Adipose tissue (tissue), 3 donors: ENCODE measurements around the gene AKNA. TPM values are rescaled to one million over a fixed set of nuclear protein-coding genes. Genes with fewer than 3 reads are reported as not detected.

Source experiments
- H3K27ac ChIP-seq: one replicate; pipeline ENCODE4 v1.5.1; 2013; ENCODE audit warnings: low read depth, low read length
- WGBS, 3 donors: extraction: QIAGEN DNeasy Blood & Tissue Kit; methylation state at CpG; one replicate each; pipeline ENCODE4 v1.1.7; 2013; 5-methylcytosine and 5-hydroxymethylcytosine counted together
- polyA plus RNA-seq, 3 donors: library from polyadenylated mRNA; stranded (reverse); fragments of 200-250 nt; gene quantifications; one replicate each; pipeline ENCODE4 v1.2.3, GENCODE V29; 2013
- donor health status: healthy with polysubstance abuse.
- donor health status: Bipolar disorder and iron deficiency.
- donor health status: healthy.

The AKNA gene
- polyA plus RNA-seq, 3 donors: 10.3 to 25.5 (median 22.3) TPM

GRCh38 chr9:114401344-114401743, 13.6 kb upstream of the AKNA start:
- no peak overlapping the region for H3K27ac ChIP-seq
- 78 to 89% (median 87%) methylated on average over 7 of the region's 7 CpGs for WGBS, 3 donors

DNA sequence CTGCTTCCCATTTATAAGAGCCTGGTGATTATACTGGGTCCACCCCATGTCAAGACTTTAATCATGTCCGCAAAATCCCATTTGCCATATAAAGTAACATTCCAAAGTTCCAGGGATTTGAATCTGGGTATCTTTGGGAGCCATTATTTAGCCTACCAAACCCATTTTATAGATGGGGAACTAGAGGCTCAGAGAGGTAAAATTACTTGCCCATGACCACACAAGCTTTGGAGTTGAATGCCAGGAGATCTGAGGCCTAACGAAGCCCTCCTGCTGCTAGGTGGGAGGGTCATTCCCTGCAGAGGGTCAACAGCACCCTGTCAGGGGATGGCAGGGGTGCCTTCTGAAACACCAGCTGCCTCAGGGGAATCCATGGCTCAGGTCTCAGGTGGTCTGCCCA, 13.0 kb upstream of the AKNA start:
- 69 to 73% (median 71%) methylated on average over 2 of the region's 2 CpGs for WGBS, 3 donors
- no peak overlapping the region for H3K27ac ChIP-seq

DNA sequence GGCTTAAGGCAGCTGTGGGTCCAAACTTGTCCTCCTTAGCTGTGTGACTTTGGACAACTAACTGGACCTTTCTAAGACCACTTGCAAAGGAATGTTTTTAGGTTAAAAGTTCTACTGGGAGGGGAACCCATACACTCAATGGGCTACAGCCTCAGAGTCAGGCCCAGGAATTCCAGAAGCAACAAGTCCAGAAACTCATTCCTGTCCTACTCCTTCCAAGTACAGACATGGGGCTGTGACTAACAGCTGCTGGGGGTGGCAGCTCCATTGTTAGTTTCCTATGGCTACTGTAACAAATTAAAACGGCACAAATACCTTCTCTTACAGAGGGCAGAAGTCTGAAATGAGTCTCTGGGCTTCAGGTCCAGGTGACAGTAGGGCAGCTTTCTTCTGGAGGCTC, 12.4 kb upstream of the AKNA start:
- 54 to 67% (median 64%) methylated on average over 1 of the region's 1 CpG for WGBS, 3 donors

DNA sequence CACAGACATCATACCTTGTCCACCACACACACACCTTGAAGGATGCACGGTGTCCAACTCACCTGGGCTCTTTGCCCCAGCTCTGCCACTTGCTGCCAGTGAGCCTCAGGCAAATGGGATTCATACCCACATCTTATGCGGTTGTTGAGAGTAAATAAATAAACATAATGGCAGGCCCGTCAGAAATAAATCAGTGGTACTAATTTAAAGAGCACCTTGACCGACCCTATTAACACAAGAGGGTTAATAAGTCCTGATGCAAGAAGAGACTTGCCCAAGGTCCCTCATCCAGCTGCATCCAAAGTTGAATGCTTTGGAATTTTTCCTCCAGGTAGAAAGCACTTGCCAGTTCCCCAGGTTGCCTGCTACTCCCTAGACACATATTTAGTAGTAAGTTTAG, 11.6 kb upstream of the AKNA start:
- 75 to 83% (median 82%) methylated on average over 4 of the region's 4 CpGs for WGBS, 3 donors
- no peak overlapping the region for H3K27ac ChIP-seq

More for the DNA sequence above, 12.4 kb upstream of the AKNA start:
- no peak overlapping the region for H3K27ac ChIP-seq

DNA sequence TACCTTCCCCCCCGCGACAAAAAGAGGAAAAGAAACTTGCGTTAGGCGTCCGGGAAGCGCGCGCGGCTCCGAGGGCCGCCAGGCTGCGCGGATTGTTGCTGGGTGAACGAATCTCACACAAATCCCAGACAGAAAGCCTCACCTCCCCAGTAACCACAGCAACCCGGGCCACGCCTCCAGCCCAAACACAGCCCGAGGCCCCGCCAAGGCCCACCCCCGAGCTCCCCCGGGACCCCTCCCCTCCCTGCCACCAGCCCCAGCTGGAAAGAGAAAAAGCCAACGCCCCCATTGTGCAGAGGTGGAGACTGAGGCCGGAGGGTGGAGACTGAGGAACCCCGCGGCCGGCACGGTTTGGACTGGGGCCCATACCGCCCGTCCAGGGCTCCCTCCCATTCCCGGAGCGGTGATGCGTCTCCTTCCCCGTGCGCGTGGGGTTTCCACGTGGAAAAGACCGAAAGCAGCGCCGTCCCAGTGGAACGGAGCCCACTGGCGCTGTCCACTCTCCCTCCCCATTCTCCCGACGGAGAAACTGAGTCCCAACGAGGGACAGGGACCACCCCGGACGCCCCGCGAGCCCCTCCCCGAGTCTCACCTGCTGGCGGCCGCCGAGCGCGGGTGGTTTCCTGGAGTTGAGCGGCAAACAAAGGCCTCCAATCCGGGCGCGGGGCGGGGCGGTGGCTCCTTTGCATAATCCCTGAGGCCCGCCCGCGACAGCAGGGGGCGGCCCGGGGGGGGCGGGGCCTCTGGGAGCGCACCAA, 10.2 kb upstream of the AKNA start:
- H3K27ac ChIP-seq: peak overlapping the region; percentile 91
- WGBS, 3 donors: 0% methylated on average over 51 to 66 of the region's 66 CpGs

DNA sequence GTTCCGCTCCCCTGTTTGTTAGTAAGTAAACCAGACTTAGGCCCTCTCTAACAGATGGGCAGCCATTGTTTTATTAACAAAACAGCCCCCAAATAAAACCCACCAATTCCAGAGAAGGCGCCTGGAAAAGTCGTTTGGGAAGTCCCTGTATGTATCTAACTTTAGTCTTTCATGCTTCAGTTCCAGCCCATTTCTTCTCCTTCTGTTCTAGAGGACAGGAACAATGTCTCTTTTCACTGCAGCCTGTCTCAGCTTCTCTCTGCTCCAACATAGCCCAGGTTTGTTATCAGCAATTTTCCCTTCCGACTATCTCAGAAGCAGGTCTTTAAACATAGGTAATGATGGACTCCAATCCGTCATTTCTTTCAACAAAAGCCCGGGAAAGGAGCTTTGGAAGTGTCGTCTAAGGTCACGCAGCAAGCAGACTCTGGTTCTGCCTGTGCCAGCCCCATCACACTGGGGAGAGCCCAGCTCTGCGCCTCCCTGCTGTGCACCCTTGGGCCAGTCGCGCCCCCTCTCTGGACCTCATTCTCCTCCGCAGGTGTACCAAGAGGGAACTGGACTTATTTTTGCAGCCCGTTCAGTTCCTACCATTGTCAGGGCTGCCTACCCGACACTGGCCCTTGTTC, 9.6 kb upstream of the AKNA start:
- peak overlapping the region; percentile 91 for H3K27ac ChIP-seq
- 18 to 21% (median 21%) methylated on average over 14 of the region's 14 CpGs for WGBS, 3 donors

- WGBS, 3 donors: 58 to 71% (median 59%) methylated on average over 16 of the region's 16 CpGs
- H3K27ac ChIP-seq: no peak overlapping the region
Observed at GRCh38 chr9:114396558-114397218, 8.9 kb upstream of the AKNA start.

GRCh38 chr9:114395768-114396167, 8.0 kb upstream of the AKNA start:
- H3K27ac ChIP-seq: no peak overlapping the region
- 92 to 96% (median 92%) methylated on average over 5 of the region's 5 CpGs for WGBS, 3 donors

DNA sequence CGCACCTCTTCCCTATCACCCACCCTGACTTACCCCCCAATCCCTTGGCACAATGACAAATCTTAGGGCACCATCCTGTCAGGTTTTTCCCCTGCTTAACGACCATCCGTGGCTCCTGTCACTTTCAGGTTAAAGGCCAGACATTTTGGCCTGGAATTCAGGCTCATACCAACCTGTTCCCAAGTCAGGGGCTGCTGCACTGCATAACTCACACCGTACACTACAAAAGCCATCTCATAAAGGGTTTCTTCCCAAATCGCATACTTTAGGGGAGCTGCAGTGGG, 7.5 kb upstream of the AKNA start:
- WGBS, 3 donors: 30 to 44% (median 38%) methylated on average over 5 of the region's 5 CpGs
- no peak overlapping the region for H3K27ac ChIP-seq

- H3K27ac ChIP-seq: no peak overlapping the region
- 29 to 61% (median 34%) methylated on average over 7 of the region's 7 CpGs for WGBS, 3 donors
Observed at GRCh38 chr9:114394523-114395333, 6.9 kb upstream of the AKNA start.

DNA sequence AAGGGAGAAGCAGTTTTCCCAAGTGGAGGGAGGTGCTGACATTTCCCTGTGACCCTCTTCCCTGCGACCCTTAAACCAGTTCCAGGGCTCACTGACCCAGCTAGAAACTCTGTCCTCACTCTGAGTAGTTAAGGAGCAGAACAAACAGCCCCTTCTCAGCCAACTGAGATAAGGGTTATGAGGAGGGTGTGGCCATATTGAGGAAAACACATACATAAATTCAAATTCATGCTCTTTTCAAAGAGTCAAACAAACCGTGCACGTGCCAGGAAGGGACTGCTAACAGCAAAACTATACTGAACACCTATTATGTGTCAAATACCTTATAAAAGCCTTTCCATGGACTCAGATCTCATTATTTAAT, 4.9 kb upstream of the AKNA start:
- 16 to 32% (median 24%) methylated on average over 3 of the region's 3 CpGs for WGBS, 3 donors
- no peak overlapping the region for H3K27ac ChIP-seq

- 81 to 90% (median 88%) methylated on average over 2 of the region's 2 CpGs for WGBS, 3 donors
- no peak overlapping the region for H3K27ac ChIP-seq
Observed at GRCh38 chr9:114390952-114391351, 3.2 kb upstream of the AKNA start.

- WGBS, 3 donors: 74 to 88% (median 76%) methylated on average over 7 of the region's 7 CpGs
- no peak overlapping the region for H3K27ac ChIP-seq
Observed at GRCh38 chr9:114389612-114390368, 2.0 kb upstream of the AKNA start.

GRCh38 chr9:114388764-114389375, 1.1 kb upstream of the AKNA start:
- 61 to 76% (median 62%) methylated on average over 8 to 9 of the region's 9 CpGs for WGBS, 3 donors
- H3K27ac ChIP-seq: peak overlapping the region; percentile 57

GRCh38 chr9:114388357-114388682, 538 bp upstream of the AKNA start:
- WGBS, 3 donors: 54 to 78% (median 54%) methylated on average over 9 of the region's 9 CpGs

GRCh38 chr9:114386886-114387679, 699 bp downstream of the AKNA start:
- WGBS, 3 donors: 7 to 52% (median 10%) methylated on average over 18 of the region's 18 CpGs
- H3K27ac ChIP-seq: peak overlapping the region; percentile 46

More at GRCh38 chr9:114388357-114388682, 538 bp upstream of the AKNA start:
- peak overlapping the region; percentile 60 for H3K27ac ChIP-seq

GRCh38 chr9:114386361-114386885, 1.4 kb downstream of the AKNA start:
- WGBS, 3 donors: 27 to 52% (median 27%) methylated on average over 10 of the region's 10 CpGs
- peak overlapping the region; percentile 17 for H3K27ac ChIP-seq
